ENCODE data around the gene RYK.

RYK gene

DNA sequence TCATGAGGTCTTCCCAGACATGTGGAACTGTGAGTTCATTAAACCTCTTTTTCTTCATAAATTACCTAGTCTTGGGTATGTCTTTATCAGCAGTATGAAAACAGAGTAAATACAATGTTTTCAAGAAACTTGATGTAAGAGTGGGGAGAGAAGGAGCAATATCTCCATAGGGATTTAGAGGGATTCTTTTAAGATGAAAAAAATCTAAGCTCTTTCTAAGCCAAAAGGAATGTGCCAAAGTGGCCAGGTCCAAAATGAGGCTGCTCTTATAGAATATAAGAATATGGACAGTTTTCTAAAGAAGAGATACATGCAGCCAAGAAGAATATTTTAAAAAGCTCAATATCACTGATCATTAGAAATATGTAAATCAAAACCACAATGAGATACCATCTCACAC, 23.9 kb upstream of the RYK start:
- no peaks in the 10 kb centered on the region for H3K9me3 ChIP-seq (ENCODE audit: low read depth, low read length)
- no peak overlapping the region for H3K4me3 ChIP-seq
- TF ChIP-seq EZH2 (IDR thresholded peaks at IDR 0.05) (no peak), FOXP2 (optimal IDR thresholded peaks at IDR 0.05; ENCODE audit: control extremely low read depth, extremely low read length, insufficient read depth) (no peak), POLR2AphosphoS5 (IDR thresholded peaks at IDR 0.05; ENCODE audit: borderline replicate concordance, low read depth, low read length) (no peak)
- no peaks in the 10 kb centered on the region for H3K36me3 ChIP-seq (ENCODE audit: insufficient read depth, low read length)
- no peak for DNase-seq (ENCODE audit: low read depth, low spot score)
- no peak overlapping the region for H3K27ac ChIP-seq
- H3K9ac ChIP-seq (ENCODE audit: insufficient read length), result no peak overlapping the region

DNA sequence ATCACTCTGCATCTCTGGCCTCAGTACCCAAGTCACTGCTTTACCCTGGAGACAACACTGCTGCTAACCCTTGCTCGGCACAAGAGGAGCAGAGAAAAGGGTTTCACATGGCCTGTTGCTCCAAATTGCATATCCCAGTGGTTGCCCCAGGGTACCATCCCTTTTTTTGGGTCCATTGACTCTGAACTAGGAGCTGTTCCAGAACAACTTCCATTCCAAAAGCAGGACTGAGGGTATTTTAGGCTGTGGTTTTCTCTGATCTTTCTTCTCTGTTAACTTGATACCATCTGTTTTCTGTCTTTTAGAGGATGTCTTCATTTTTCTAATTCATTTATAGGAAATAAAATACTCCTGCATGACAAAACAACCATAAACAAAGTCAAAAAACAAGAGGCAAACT, 17.3 kb upstream of the RYK start:
- H3K9me3 ChIP-seq (ENCODE audit: low read depth, low read length), result no peaks in the 10 kb centered on the region
- no peak overlapping the region for H3K27ac ChIP-seq
- no peak for TF ChIP-seq POLR2AphosphoS5 (IDR thresholded peaks at IDR 0.05; ENCODE audit: borderline replicate concordance, low read depth, low read length)
- TF ChIP-seq FOXP2 (optimal IDR thresholded peaks at IDR 0.05; ENCODE audit: control extremely low read depth, extremely low read length, insufficient read depth), result no peak
- no peak for TF ChIP-seq EZH2 (IDR thresholded peaks at IDR 0.05)

DNA sequence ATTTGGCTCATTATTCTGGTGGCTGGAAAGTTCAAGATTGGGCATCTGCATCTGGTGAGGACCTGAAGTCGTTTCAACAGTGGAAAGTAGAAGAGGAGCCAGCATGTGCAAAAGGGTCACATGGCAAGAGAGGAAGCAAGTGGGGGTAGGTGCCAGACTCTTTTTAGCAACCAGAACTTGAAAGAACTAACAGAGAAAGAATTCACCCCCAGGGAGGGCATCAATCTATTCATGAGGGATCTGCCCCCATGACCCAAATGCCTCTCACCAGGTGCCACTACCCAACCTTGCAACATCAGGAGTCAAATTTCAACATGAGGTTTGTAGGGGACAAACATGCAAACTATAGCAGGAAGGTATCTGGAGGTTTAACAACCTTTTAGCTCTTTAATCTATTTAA, 10.3 kb upstream of the RYK start:
- no peak for DNase-seq (ENCODE audit: low read depth, low spot score)
- no peaks in the 10 kb centered on the region for H3K36me3 ChIP-seq (ENCODE audit: insufficient read depth, low read length)
- TF ChIP-seq POLR2AphosphoS5 (IDR thresholded peaks at IDR 0.05; ENCODE audit: borderline replicate concordance, low read depth, low read length), result no peak
- TF ChIP-seq FOXP2 (optimal IDR thresholded peaks at IDR 0.05; ENCODE audit: control extremely low read depth, extremely low read length, insufficient read depth), result no peak
- TF ChIP-seq EZH2 (IDR thresholded peaks at IDR 0.05), result no peak
- no peak overlapping the region for H3K4me3 ChIP-seq
- H3K9me3 ChIP-seq (ENCODE audit: low read depth, low read length), result no peaks in the 10 kb centered on the region
- no peak overlapping the region for H3K27ac ChIP-seq
- no peak overlapping the region for H3K9ac ChIP-seq (ENCODE audit: insufficient read length)

More for the DNA sequence above, 17.3 kb upstream of the RYK start:
- H3K36me3 ChIP-seq (ENCODE audit: insufficient read depth, low read length), result no peaks in the 10 kb centered on the region
- DNase-seq (ENCODE audit: low read depth, low spot score), result no peak
- no peak overlapping the region for H3K9ac ChIP-seq (ENCODE audit: insufficient read length)
- H3K4me3 ChIP-seq, result no peak overlapping the region

DNA sequence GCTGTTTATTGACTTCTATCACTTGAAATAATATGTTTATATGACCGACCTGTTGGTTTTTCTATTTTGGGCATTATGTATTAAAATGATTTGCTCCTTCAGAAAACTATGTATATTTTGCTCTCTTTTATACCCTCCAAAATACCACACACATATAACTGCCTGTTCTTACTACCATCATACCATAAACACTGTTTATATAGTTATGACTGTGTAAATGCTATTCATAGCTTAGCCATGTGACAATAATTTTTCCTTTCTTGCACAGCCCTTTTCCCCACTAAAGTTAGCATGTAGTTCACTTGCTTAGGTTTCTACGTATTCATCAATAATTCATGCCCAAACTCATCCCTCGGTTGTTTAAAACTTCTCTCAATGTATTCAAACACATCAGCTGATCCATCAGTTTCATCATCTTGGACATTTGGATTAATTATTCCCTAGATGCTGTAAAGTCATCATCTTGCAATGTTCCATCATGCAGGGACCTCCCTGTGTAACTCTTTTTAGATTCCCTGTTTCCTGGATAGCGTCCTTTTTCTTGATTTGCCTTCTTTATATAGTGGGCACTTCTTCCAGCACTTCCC, 8.2 kb upstream of the RYK start:
- H3K9me3 ChIP-seq (ENCODE audit: low read depth, low read length), result no peaks in the 10 kb centered on the region
- H3K9ac ChIP-seq (ENCODE audit: insufficient read length), result no peak overlapping the region
- H3K36me3 ChIP-seq (ENCODE audit: insufficient read depth, low read length), result no peaks in the 10 kb centered on the region
- DNase-seq (ENCODE audit: low read depth, low spot score), result no peak
- TF ChIP-seq POLR2AphosphoS5 (IDR thresholded peaks at IDR 0.05; ENCODE audit: borderline replicate concordance, low read depth, low read length), result no peak
- no peak for TF ChIP-seq FOXP2 (optimal IDR thresholded peaks at IDR 0.05; ENCODE audit: control extremely low read depth, extremely low read length, insufficient read depth)
- no peak for TF ChIP-seq EZH2 (IDR thresholded peaks at IDR 0.05)
- H3K4me3 ChIP-seq, result no peak overlapping the region
- H3K27ac ChIP-seq, result no peak overlapping the region

DNA sequence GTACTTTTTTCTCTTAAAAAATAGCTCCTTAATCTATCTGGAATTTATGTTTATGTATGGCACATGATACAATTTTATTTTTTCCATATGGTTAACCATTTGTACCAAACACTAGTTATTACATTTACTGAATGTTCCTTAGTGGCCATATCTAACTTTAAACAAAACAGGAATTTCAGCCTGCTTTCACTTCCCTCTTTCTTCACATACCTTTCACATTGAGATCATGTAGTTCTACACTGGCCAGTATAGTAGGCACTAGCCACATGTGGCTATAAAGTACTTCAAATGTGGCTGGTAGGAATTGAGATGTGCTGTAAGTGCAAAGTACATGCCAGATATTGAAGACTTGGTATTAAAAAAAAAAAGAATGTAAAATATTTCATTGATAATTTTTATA, 4.7 kb upstream of the RYK start:
- Histone ChIP-seq H3K9me3 (ENCODE audit: low read depth, low read length) (no peaks in the 10 kb centered on the region), H3K4me3 (no peak overlapping the region), H3K9ac (ENCODE audit: insufficient read length) (no peak overlapping the region), H3K27ac (no peak overlapping the region), H3K36me3 (ENCODE audit: insufficient read depth, low read length) (no peaks in the 10 kb centered on the region)
- no peak for DNase-seq (ENCODE audit: low read depth, low spot score)
- TF ChIP-seq POLR2AphosphoS5 (IDR thresholded peaks at IDR 0.05; ENCODE audit: borderline replicate concordance, low read depth, low read length) (no peak), FOXP2 (optimal IDR thresholded peaks at IDR 0.05; ENCODE audit: control extremely low read depth, extremely low read length, insufficient read depth) (no peak), EZH2 (IDR thresholded peaks at IDR 0.05) (no peak)

DNA sequence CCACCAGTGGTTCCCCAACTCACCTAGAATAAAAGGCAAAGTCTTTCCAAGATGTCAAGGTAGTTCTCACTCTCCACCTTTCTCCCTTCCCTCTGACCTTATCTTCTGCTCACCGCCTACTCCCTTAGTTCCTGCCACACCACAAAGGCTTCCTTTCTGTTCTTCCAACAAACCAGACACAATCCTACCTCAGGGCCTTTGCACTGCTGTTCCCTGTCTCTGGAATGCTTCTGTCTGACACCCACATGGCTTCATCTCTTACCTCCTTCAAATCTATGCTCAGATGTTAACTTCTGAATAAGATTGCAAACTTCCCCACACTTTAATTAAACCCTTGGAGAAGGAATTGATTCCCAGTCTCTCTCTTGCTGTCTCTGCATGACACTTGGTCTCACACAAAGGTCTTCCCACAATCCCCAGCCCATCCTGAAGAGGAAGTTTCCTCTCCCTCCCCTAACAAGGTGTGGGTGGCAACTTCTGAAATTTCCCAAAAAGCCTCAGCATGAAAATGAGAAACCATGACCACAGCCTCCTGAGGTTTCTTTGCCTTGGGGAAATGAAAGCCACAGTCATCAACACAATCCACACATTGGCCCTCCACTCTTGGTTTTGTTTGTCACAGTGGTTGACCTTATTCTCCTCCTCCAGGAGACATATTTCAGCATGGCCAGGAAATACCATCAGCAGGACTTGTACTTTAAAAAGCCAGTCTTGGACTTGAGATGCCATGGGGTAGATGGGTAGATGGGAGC, 3.0 kb upstream of the RYK start:
- no peak for DNase-seq (ENCODE audit: low read depth, low spot score)
- no peaks in the 10 kb centered on the region for H3K9me3 ChIP-seq (ENCODE audit: low read depth, low read length)
- no peaks in the 10 kb centered on the region for H3K36me3 ChIP-seq (ENCODE audit: insufficient read depth, low read length)
- H3K4me3 ChIP-seq, result no peak overlapping the region
- no peak for TF ChIP-seq FOXP2 (optimal IDR thresholded peaks at IDR 0.05; ENCODE audit: control extremely low read depth, extremely low read length, insufficient read depth)
- no peak for TF ChIP-seq EZH2 (IDR thresholded peaks at IDR 0.05)
- TF ChIP-seq POLR2AphosphoS5 (IDR thresholded peaks at IDR 0.05; ENCODE audit: borderline replicate concordance, low read depth, low read length), result no peak
- no peak overlapping the region for H3K27ac ChIP-seq
- no peak overlapping the region for H3K9ac ChIP-seq (ENCODE audit: insufficient read length)

DNA sequence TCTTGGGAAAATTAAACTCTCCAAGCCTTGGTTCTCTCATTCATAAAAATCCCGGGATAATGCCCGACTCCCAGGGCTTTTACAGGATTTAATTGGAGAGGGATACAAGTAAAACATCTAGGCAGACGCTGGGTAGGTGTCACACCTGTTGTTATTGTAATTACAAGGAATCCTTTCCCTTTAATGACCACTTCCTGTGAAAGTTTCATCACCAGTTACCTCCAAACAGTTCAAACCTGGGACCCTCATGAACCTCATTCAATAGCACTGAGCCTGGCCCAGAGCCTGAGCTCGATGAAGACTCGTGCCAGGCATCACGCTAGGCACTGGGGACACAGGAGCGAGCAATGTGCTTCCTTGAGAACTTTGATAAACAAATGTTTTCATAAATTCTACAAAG, 2.1 kb upstream of the RYK start:
- Histone ChIP-seq H3K4me3 (no peak overlapping the region), H3K27ac (peak overlapping the region; percentile 59; the same call in 1 of the 2 replicates), H3K9me3 (ENCODE audit: low read depth, low read length) (no peaks in the 10 kb centered on the region), H3K36me3 (ENCODE audit: insufficient read depth, low read length) (no peaks in the 10 kb centered on the region), H3K9ac (ENCODE audit: insufficient read length) (peak overlapping the region; percentile 41)
- DNase-seq (ENCODE audit: low read depth, low spot score), result no peak
- TF ChIP-seq POLR2AphosphoS5 (IDR thresholded peaks at IDR 0.05; ENCODE audit: borderline replicate concordance, low read depth, low read length) (no peak), FOXP2 (optimal IDR thresholded peaks at IDR 0.05; ENCODE audit: control extremely low read depth, extremely low read length, insufficient read depth) (no peak), EZH2 (IDR thresholded peaks at IDR 0.05) (no peak)

DNA sequence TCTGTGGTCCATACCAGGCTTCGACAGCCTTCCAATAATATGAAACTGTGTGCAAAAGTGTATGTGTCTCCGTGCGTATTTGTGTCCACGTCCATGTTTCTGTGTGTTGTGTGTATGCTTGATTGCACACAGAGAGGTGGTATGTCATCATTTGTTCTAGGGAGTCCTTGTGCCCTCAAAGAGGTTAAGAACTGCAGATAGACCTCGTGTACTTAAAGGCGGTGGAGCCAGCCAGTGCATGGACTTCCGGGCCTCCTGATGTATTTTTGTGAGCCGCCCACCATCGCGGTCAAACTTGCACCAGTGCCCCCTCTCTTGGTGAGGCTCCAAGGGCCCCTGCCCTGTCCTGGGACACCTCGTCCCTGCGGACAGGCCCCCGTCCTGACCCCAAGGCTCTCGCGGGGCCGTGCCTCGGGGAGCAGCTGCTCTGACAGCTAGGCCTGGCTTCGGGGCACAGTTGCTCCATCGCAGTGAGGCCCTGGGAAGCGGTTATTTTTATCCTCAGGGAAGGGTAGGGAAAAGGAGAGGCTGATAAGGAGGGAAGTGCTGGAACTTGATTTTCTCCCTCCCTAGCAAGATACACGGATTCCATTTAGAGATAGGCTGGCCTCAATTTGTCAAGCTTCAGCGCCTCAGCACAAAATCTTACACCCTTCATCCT, 1.2 kb upstream of the RYK start:
- no peak for TF ChIP-seq POLR2AphosphoS5 (IDR thresholded peaks at IDR 0.05; ENCODE audit: borderline replicate concordance, low read depth, low read length)
- no peak for TF ChIP-seq FOXP2 (optimal IDR thresholded peaks at IDR 0.05; ENCODE audit: control extremely low read depth, extremely low read length, insufficient read depth)
- no peak for TF ChIP-seq EZH2 (IDR thresholded peaks at IDR 0.05)
- Histone ChIP-seq H3K36me3 (ENCODE audit: insufficient read depth, low read length) (peaks cover 4% of the 10 kb centered on the region), H3K9me3 (ENCODE audit: low read depth, low read length) (no peaks in the 10 kb centered on the region; the same call in 1 of the 2 replicates), H3K9ac (ENCODE audit: insufficient read length) (peak overlapping the region; percentile 41), H3K4me3 (0 out of 2 replicates have a peak overlapping the region, but pooled peaks have one; percentile 6), H3K27ac (peak overlapping the region; percentile 59)
- no peak for DNase-seq (ENCODE audit: low read depth, low spot score)

Measured in SK-N-MC (cell line).